ENCODE measurements around the gene PRKD3. TPM values are rescaled to one million over a fixed set of nuclear protein-coding genes. Genes with fewer than 3 reads are reported as not detected.

The PRKD3 gene
- total RNA-seq, 4 donors from 2014 or later = 31.8 to 47.3 (median 36.3) TPM

GRCh38 chr2:37361216-37361815 is 36.7 kb upstream of the PRKD3 start:
- no peak overlapping the region for H3K4me3 ChIP-seq
- 96% methylated on average over 3 of the region's 3 CpGs for WGBS
- no peaks in the 10 kb centered on the region for H3K36me3 ChIP-seq
- intact Hi-C loops (cut with DNase I) = no loop called here
- H3K9me3 ChIP-seq = no peaks in the 10 kb centered on the region
- no peaks in the 10 kb centered on the region for H3K27me3 ChIP-seq
- no peak overlapping the region for H3K27ac ChIP-seq (replicated peaks in 1 of 4)
- DNase-seq (ENCODE audit: extremely low spot score) = no peak
- H3K4me1 ChIP-seq = no peaks in the 10 kb centered on the region
- TF ChIP-seq EP300 (IDR thresholded peaks at IDR 0.05) (no peak), POLR2AphosphoS5 (IDR thresholded peaks at IDR 0.05) (no peak), POLR2A (IDR thresholded peaks at IDR 0.05; ENCODE audit: low read depth) (no peak)
- TF ChIP-seq, protein P1, sequence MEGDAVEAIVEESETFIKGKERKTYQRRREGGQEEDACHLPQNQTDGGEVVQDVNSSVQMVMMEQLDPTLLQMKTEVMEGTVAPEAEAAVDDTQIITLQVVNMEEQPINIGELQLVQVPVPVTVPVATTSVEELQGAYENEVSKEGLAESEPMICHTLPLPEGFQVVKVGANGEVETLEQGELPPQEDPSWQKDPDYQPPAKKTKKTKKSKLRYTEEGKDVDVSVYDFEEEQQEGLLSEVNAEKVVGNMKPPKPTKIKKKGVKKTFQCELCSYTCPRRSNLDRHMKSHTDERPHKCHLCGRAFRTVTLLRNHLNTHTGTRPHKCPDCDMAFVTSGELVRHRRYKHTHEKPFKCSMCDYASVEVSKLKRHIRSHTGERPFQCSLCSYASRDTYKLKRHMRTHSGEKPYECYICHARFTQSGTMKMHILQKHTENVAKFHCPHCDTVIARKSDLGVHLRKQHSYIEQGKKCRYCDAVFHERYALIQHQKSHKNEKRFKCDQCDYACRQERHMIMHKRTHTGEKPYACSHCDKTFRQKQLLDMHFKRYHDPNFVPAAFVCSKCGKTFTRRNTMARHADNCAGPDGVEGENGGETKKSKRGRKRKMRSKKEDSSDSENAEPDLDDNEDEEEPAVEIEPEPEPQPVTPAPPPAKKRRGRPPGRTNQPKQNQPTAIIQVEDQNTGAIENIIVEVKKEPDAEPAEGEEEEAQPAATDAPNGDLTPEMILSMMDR (IDR thresholded peaks at IDR 0.05) = no peak

GRCh38 chr2:37358466-37358865 is 33.8 kb upstream of the PRKD3 start:
- no peak for DNase-seq (ENCODE audit: extremely low spot score)
- Histone ChIP-seq H3K4me1 (no peaks in the 10 kb centered on the region), H3K36me3 (no peaks in the 10 kb centered on the region), H3K4me3 (no peak overlapping the region), H3K27ac (replicated peaks in 1 of 4) (no peak overlapping the region), H3K27me3 (no peaks in the 10 kb centered on the region), H3K9me3 (no peaks in the 10 kb centered on the region)
- TF ChIP-seq POLR2A (IDR thresholded peaks at IDR 0.05; ENCODE audit: low read depth) = no peak
- TF ChIP-seq, protein P1 (IDR thresholded peaks at IDR 0.05) = no peak
- no peak for TF ChIP-seq EP300 (IDR thresholded peaks at IDR 0.05)
- no peak for TF ChIP-seq POLR2AphosphoS5 (IDR thresholded peaks at IDR 0.05)
- WGBS = 96% methylated on average over 3 of the region's 3 CpGs
- intact Hi-C loops (cut with DNase I) = no loop called here

DNA sequence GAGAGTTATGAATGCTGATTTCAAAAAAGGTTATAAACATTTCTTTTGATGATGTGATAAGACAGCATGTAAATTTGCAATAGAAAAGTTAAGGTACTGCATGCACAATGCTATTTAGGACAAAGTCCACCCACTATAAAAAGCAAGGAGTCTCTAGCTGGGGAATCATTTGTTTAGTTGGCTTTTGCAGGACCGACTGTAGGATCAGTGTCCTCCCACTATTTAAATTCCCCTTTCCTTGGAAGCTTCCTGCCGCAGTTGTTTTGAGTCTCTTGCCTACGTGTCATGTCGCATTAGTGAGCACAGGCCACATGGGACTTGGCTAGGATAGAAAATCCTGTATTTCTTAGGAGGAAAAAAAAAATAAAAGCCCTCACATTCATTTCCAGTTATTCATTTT is 32.9 kb upstream of the PRKD3 start:
- TF ChIP-seq, protein P1 (IDR thresholded peaks at IDR 0.05) = no peak
- no peak for TF ChIP-seq POLR2AphosphoS5 (IDR thresholded peaks at IDR 0.05)
- no peak for TF ChIP-seq EP300 (IDR thresholded peaks at IDR 0.05)
- no peak for TF ChIP-seq POLR2A (IDR thresholded peaks at IDR 0.05; ENCODE audit: low read depth)
- Histone ChIP-seq H3K4me1 (no peaks in the 10 kb centered on the region), H3K27me3 (no peaks in the 10 kb centered on the region), H3K27ac (replicated peaks in 1 of 4) (no peak overlapping the region), H3K9me3 (no peaks in the 10 kb centered on the region), H3K4me3 (no peak overlapping the region), H3K36me3 (no peaks in the 10 kb centered on the region)
- intact Hi-C loops (cut with DNase I) = no loop called here
- WGBS = 57% methylated on average over 4 of the region's 4 CpGs
- no peak for DNase-seq (ENCODE audit: extremely low spot score)

GRCh38 chr2:37357069-37357468 is 32.4 kb upstream of the PRKD3 start:
- no peaks in the 10 kb centered on the region for H3K4me1 ChIP-seq
- WGBS = 81% methylated on average over 1 of the region's 1 CpG
- H3K9me3 ChIP-seq = no peaks in the 10 kb centered on the region
- H3K27ac ChIP-seq (replicated peaks in 1 of 4) = no peak overlapping the region
- TF ChIP-seq EP300 (IDR thresholded peaks at IDR 0.05) (no peak), POLR2AphosphoS5 (IDR thresholded peaks at IDR 0.05) (no peak), POLR2A (IDR thresholded peaks at IDR 0.05; ENCODE audit: low read depth) (no peak)
- no peak for DNase-seq (ENCODE audit: extremely low spot score)
- no peaks in the 10 kb centered on the region for H3K36me3 ChIP-seq
- intact Hi-C loops (cut with DNase I) = no loop called here
- H3K4me3 ChIP-seq = no peak overlapping the region
- no peaks in the 10 kb centered on the region for H3K27me3 ChIP-seq

- intact Hi-C loops (cut with DNase I) = no loop called here
- no peak for DNase-seq (ENCODE audit: extremely low spot score)
- Histone ChIP-seq H3K36me3 (no peaks in the 10 kb centered on the region), H3K4me1 (no peaks in the 10 kb centered on the region), H3K4me3 (no peak overlapping the region), H3K9me3 (no peaks in the 10 kb centered on the region), H3K27ac (replicated peaks in 1 of 4) (no peak overlapping the region), H3K27me3 (no peaks in the 10 kb centered on the region)
- TF ChIP-seq, protein P1 (IDR thresholded peaks at IDR 0.05) = no peak
- no peak for TF ChIP-seq POLR2A (IDR thresholded peaks at IDR 0.05; ENCODE audit: low read depth)
- TF ChIP-seq POLR2AphosphoS5 (IDR thresholded peaks at IDR 0.05) = no peak
- TF ChIP-seq EP300 (IDR thresholded peaks at IDR 0.05) = no peak
- WGBS = 78% methylated on average over 6 of the region's 6 CpGs
Measured at GRCh38 chr2:37356299-37356698, 31.7 kb upstream of the PRKD3 start.

Data from esophagus muscularis mucosa (tissue), 4 donors.